C1 segment of cervical spinal cord (tissue), 14 donors: Measurements from ENCODE around the gene DLGAP1.
A peak's percentile ranks its signal among the peaks of the same experiment; 100 is the strongest.
"Not testable (repeated sequence)": the region's sequence is repeated elsewhere in the genome, so short reads cannot be mapped to it uniquely, and the experiment has no call there.

ENCODE experiments used
- DNase-seq, 14 donors: peaks; one replicate each; lab custom pipeline; 2025; lab: John Stamatoyannopoulos, UW

DLGAP1 gene

DNA sequence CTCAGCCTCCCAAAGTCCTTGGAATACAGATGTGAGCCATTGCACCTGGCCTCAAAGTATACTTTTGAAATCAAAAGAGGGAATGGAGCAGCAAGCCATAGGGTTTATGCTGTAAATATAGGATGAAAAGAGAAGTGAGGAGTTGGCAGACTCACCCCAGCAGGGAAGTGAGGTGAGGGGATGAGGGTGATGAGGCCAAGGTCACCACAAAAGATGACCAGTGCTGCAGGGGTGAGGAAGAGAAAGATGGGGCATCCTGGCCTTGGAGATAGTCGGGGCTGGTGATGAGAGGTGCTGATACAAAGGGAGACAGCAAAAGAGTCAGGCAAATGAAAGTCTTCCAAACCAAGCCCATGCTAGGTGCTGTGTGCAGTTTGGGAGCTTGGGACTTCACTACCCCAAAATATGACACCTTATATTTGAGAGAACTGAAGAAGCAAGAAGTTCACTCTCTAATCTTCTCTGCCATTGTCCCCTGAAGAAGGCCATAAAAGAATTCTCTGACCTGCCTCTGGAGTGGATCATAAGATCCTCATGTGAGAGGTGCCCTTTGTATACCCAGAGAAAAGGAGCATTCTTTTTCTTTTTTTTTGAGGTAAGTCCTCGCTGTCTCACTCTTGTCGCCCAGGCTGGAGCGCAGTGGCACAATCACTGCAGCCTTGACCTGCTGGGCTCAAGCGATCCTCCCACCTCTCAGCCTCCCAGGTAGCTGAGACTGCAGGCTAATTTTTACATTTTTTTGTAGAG, 974.1 kb downstream of the DLGAP1 start:
- no peak for DNase-seq

DNA sequence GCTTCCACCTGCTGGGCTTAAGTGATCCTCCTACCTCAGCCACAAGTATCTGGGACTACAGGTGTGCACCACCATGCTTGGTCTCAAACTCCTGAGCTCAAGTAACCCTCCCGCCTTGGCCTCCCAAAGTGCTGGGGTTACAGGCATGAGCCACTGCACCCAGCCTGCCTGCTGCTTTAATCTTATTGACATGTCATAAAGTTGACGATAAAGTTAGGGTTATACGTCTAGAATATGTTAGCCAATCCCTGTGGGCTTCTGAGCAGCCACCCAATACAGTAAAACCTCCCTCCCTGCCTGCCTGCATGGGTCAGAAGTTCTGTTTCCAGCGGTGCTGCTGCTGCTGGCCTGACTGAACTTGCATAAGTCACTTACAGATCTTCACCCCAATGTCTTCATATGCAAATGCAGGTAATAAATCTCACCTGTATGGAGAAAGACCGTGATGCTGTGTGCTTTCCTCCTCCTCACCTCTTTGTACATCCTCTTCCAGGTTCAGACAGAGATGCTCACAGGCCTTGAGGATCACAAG, 975.1 kb downstream of the DLGAP1 start:
- DNase-seq: no peak

DNA sequence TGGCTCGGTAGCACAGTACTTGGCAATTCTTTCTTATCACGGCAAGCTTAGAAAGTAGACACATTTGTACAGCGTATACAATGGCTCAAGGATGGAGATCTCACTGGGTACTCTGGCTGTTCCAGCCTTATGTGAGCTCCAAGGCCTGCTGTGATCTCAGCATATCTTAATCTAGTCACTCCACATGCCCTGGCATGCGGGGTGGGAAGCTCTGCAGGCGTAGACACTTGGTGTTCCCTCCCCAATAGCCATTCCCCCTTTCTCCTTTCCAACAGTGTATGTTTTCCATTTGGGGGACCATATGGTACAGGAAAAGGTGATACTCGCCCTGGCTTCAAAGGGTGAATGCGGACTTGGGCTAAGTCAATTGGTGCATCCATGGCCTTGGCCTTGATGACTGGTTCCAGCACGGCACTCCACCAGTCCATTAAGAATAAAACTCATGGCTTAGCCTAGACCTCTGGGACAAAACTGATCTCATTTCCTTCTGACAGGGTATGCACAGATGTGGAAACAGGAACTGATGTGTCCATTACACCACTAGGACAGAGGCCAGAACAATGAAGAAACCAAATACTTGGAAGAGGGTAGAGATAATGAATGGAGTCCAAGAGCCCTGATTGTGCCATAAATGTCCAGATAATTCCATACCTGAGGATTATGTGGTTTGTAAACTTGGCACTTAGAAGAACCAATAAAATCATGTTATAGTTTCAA, 976.7 kb downstream of the DLGAP1 start:
- DNase-seq: peak in 1 of 14 donors; percentile 93

DNA sequence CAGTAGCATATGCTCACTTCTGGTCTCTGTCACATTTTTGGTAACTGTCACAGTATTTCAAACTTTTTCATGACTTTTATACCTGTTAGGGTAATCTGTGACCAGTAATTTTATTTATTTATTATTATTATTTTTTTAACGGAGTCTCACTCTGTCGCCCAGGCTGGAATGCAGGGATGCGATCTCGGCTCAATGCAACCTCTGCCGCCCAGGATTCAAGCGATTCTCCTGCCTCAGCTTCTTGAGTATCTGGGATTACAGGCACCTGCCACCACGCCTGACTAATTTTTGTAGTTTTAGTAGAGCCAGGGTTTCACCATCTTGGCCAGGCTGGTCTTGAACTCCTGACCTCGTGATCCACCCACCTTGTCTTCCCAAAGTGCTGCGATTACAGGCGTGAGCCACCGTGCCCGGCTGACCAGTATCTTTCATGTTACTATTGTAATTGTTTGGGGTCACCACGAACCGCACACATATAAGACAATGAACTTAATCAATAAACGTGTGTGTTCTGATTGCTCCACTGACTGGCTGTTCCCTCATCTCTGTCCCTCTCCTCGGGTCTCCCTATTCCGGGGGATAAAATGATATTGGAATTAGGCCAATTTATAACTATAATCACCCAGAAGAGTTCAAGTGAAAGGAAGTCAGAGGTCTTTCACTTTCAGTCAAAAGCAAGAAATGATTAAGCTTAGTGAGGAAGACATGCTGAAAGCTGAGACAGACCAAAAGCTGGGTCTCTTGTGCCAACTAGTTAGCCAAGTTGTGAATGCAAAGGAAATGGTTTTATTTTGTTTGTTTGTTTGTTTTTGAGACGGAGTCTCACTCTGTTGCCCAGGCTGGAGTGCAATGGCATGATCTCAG, 982.2 kb downstream of the DLGAP1 start:
- no peak for DNase-seq

DNA sequence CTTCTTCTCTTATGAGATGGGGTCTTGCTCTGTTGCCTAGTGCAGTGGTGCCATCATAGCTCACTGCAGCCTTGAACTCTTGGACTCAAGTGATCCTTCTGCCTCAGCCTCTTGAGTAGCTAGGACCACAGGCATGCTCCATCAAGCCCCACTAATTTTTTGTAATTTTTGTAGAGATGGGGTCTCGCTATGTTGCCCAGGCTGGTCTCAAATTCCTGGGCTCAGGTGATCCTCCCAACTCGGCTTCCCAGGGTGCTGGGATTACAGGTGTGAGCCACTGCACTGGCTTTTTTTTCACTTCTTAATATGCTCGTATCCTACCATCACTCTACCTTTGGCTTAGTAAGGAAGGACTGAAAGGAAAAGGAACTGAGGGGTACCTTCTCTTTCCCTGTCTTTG, 983.0 kb downstream of the DLGAP1 start:
- DNase-seq: not testable (repeated sequence)

DNA sequence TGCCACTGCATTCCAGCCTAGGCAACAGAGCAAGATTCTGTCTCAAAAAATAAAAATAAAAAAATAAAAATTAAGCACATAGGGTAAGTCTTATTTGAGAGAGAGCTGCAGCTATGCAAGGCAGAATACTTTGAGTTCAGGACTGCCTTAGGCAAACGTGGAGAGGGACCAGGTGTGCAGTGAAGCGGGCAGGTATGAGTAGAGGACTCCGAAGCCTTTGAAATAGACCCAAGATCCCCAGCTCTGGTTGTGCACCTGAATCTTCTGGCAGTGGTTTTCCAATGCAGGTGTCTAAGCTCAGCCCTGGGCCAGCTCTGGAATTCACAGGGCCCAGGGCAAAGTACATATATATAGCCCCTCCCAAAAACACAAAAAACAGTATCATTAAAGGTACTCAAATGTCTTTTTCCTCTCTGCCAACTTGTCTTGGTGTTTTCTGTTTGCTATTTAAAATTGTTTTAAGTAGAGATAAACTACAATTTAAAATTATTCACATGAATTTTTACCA, 983.9 kb downstream of the DLGAP1 start:
- no peak for DNase-seq

DNA sequence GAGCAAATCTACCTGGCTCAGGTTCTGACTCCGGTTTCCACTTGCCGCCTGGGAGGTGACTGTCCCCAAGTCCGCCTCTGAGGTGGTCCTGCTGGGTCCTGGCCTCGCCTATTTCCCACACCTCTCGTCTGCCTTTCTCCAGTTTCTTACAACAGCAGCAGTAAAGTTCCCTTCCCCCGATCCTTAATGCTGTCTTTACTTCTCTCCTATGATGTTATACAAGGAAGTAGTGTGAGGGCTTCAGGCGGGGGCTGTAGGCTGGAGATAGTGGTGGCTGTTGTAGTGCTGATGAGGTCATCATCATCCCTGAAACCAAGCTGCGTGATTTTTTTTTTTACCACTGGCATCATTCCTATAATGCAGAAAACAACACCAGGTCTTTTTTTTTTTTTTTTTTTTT, 986.3 kb downstream of the DLGAP1 start:
- no peak for DNase-seq

DNA sequence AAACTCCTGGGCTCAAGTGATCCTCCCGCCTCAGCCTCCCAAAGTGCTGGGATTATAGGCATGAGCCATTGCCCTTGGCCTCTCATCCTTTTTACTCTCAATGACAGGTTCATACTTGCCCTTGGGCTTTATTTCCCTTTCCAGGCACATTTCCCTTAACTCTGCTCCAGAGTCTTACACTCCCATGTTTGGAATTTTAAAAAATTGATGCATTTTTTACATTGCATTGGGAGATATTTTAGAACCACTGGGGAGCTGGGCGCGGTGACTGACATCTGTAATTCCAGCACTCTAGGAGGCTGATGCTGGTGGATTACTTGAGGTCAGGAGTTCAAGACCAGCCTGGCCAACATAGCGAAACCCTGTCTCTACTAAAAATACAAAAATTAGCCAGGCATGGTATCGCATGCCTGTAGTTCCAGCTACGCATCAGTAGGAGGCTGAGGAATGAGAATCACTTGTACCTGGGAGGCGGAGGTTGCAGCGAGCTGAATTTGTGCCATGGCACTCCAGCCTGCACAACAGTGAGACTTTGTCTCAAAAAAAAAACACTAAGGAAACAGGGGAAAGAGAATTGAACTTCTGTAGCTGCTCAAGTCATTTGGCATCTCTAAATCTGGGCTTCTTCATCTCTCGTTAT, 986.9 kb downstream of the DLGAP1 start:
- no peak for DNase-seq

DNA sequence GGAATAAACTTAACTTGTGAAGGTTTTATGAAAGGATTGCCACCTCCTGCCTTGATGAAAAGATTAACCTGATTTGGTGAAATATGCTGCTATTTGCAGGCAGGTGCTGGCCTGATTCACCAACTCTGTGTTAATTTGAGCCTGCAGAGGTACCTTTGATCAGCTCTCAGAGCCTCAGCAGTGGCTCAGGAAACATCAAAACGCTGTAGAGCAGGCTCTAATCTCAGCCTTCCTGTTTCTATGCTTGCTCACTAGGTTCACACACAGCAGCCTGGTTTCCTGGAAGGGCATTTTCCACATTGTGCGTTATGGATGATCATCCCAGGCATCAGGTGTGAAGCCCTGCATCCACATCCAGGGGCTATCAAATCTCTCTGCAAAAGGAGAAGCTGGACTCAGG, 988.2 kb downstream of the DLGAP1 start:
- no peak for DNase-seq

DNA sequence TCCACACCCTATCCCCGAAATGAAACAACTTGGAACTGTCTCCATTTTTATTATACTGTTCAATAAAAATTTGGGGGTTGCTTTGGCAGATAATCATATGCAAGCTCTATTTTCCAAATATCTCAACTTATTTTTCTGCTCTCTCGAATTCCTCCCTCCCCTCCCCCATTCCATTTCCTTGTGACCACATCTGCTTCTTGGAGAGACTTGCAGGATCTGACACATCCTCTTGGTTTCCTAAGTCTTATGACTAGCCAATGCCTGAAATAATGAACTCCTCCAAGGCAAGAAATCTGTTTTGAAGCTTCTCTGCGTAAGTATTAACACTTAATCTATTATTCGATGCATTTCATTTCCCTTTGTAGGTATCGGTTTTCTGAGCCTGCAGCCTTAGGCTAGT, 989.1 kb downstream of the DLGAP1 start:
- DNase-seq: no peak

DNA sequence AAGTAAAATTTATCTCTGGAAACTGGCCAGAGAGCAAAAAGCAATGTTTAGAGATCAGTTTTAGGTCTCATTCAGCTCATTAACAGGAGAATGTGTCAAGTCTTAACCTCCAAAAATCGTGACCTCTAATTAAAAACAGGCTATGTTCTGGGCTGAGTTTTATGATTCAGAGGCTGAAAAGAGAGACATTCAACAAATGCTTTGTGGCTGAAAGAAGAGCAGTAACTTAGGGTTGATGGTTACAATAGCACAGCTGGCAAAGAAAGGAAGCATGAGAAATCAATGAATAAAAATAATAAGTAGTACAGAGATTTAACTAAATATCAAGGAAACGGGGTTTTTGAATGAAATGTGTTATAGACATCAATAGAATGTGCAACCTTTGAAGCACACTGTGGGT, 992.1 kb downstream of the DLGAP1 start:
- DNase-seq: no peak

DNA sequence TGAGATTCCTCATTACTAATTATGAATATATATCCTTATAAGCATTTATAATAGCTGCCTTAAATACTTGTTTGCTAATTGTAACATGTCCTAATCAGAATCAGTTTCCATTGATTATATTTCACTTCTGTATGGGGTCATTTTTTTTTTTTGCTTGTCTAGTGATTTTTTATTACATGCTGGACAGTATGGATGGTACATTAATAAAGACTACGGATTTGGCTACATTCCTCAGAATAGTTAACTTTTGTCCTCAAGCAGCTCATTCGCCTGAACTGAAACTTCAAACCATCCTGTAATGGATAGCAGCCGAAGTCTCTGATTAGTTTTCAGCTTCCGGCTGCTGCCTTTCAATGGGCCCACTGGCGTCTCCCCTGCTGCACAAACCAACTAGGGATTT, 993.4 kb downstream of the DLGAP1 start:
- no peak for DNase-seq

DNA sequence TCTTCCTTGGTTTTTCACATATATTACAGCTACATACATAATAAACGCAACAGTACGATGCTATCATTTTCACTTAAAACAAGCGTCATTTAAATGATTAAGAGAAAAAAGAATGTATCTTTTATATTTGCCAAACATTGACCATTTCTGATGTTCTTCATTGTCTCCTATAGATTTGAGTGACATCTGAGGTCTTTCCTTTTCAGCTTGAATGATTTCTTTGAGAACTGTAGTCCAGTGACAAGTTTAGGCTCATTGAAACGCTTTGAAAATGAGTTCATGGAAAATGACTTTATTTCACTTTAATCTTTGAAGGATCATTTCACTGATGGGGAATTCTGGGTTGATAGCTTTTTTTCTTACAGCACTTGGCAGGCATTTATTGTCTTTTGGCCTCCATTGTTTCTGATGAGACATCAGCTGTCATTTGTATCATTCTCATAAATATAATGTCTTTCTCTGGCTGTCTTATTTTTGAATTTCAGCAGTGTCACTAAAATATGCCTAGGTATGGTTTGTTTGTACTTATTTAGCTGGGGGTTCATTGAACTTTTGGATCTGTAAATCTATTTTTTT, 994.2 kb downstream of the DLGAP1 start:
- DNase-seq: no peak

DNA sequence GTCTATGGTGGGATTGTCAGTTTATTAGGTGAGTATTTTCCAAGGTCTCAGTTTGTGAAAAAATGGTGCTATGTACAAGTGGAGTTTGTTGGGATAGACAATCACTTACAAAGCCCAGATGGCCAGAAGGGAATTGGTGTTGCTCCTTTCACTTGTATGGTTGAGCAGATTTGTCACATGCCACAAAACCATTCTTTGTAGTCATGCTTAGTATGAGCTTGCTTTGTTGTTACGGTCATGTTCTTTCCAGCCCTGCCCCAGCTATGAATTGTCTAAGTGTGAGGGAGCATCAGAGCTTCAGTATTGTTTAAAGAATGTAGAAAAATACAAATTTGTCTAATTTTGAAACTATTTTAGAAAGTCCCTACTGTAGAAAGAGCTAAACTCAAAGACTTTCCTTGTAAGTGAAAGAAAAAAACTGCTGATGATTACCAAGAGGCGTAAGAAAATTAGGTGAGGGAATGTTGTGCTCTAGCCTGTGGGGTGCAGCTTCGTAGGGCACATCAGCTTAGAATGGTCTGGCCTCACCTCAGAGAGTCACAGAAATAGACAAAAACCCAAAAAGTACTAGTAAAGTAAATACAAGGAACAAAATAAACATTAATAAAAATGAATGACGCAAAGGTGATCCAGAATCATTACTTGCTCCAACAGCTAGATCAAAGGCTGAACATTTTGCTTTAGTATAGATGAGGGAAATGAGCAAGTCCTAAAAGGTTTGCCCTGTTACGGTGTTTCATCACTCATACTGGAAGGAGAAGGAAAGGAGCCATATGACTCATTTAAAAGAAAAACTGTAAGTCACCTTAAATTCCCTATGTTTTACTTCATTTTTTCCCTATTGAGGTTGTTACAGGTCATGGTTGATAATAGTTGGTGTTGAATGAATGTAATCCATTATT, 995.9 kb downstream of the DLGAP1 start:
- no peak for DNase-seq

DNA sequence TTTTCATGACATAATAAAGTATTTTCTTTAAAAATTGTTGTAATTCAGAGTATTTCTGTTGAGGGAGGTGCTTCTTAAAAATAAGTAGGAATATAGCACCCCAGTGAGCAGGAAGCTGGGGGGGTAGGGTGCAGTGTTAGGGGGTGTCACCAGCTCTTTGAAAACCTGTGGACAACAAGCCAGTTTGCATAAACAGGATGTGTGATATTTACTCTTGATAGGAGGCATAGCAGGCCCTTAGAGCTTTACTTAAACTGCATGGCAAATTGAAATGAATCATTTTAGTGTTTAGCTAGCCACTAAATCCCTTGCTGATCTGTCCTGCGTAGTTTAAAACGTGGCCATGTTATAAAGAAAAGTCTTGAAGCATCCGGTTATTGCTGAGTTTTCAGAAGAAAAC, 996.7 kb downstream of the DLGAP1 start:
- no peak for DNase-seq

DNA sequence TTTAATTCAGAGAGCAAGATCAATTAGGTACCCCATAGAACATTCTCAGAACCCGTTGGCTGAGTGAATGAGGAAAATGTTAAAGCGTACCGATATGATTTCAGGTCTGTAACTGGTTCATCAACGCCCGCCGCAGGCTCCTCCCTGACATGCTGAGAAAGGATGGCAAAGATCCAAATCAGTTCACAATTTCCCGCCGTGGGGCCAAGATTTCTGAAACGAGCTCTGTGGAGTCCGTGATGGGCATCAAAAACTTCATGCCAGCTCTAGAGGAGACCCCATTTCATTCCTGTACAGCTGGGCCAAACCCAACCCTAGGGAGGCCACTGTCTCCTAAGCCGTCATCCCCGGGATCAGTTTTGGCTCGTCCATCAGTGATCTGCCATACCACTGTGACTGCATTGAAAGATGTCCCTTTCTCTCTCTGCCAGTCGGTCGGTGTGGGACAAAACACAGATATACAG, 997.8 kb downstream of the DLGAP1 start:
- DNase-seq: peak in 1 of 14 donors; percentile 9

DNA sequence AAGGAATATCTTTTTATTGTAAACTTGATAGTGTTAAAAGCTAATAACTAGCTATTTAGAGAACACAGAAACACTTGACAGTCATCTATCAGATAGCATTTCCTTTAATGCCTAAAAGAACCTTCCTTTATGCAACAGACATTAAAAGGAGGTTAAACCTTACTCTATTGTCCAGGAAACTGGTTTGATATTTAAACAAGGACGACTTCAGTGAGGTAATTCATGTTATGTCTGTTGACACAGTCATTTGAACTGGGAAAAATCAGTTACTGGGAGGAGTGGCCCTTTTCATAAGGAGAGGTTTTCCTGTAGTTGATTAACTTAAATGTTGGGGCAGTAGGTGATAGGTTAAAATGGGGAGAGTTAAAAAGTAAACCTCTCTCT, 998.4 kb downstream of the DLGAP1 start:
- no peak for DNase-seq

DNA sequence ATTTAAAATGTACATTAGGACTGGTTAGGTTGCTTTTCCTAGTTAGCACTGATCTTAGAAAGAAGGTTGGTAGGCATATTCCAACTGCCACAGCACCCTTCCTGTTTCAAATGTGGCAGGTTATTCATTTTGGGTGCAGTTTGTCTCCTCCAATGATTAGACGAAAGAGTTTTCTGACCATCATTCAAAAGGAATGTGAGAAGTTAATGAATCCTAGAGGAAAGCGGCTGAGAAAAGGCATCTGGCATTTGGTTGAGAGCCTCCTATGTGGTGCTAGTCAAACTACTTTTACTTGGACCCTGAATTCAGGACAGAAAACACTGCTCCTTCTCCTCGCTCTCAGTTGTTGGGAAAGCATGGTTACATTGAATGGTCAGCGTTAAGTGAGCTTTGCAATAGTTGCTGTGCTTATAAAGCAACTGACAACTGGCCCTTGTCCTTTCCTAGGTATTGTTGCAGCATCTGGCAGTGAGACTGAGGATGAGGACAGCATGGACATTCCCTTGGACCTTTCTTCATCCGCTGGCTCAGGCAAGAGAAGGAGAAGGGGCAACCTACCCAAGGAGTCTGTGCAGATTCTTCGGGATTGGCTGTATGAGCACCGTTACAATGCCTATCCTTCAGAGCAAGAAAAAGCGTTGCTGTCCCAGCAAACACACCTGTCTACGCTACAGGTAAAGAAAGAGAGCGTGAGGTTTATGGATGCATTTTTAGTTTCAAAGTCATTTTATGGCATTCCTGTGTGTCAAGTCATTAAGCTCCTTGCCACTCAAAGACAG, 999.0 kb downstream of the DLGAP1 start:
- DNase-seq: no peak

DNA sequence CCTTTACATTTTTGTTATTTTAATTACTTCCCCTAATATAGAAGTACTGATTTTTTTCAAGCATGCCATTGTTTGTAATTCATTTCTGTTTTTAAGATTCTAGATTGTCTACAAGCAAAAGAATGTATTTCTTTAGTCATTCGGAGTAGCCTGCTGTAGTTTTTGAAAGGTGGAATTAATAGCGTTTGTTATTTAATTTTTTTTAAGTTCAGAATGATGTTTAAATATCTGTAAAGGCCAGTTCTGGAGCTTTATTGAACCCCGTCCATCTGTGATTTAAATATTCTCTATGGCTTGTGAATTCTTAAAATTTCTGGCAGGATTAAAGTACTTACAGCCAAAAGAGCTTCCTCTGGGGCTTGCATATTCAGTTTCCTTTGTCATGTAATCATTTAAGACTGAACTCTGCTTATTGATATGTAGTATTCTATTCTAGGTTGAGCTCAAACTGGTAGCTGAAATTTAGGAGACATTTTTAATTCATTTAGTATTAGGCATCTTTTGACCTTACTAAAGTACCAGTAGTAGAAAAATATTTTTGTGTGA, 999.9 kb downstream of the DLGAP1 start:
- no peak for DNase-seq
